GM19395 (cell line): ENCODE data around the gene ZNF710.
"Not testable (repeated sequence)": the region's sequence is repeated elsewhere in the genome, so short reads cannot be mapped to it uniquely, and the experiment has no call there.

Source experiments
- ATAC-seq: cut with Tn5 transposase; IDR thresholded peaks from one replicate; pipeline ENCODE4 v1.9.1; 2021; ENCODE audit warnings: mild to moderate bottlenecking, moderate library complexity; ENCODE audit not compliant: unreplicated experiment

The ZNF710 gene

GRCh38 chr15:90099868-90100831, 99.0 kb downstream of the ZNF710 start:
- no peak for ATAC-seq

GRCh38 chr15:90101130-90101968, 100.2 kb downstream of the ZNF710 start:
- ATAC-seq = no peak

- ATAC-seq = peak; percentile 52
These were observed 101.1 kb downstream of the ZNF710 start, which contains the start of gene IDH2 for GRCh38 chr15:90101969-90102890. Gene IDH2 (minus strand): TSS chr15:90102468. CDS start chr15:90102390, 78 bp downstream.

GRCh38 chr15:90103701-90104329, 102.7 kb downstream of the ZNF710 start:
- no peak for ATAC-seq

- ATAC-seq = no peak
These were observed 103.4 kb downstream of the ZNF710 start for GRCh38 chr15:90104551-90104950.

- ATAC-seq = no peak
These were observed 104.4 kb downstream of the ZNF710 start for GRCh38 chr15:90105521-90105920.

- ATAC-seq = no peak
These were observed 105.5 kb downstream of the ZNF710 start for GRCh38 chr15:90106522-90107117.

- not testable (repeated sequence) for ATAC-seq
These were observed 106.9 kb downstream of the ZNF710 start for GRCh38 chr15:90108038-90108437.

- ATAC-seq = not testable (repeated sequence)
These were observed 108.1 kb downstream of the ZNF710 start for GRCh38 chr15:90109163-90109751.

GRCh38 chr15:90113166-90113565, 112.0 kb downstream of the ZNF710 start:
- ATAC-seq = no peak

- no peak for ATAC-seq
These were observed 113.4 kb downstream of the ZNF710 start for GRCh38 chr15:90114451-90114901.

- ATAC-seq = no peak
These were observed 114.7 kb downstream of the ZNF710 start for GRCh38 chr15:90115783-90116182.

GRCh38 chr15:90119367-90119766, 118.2 kb downstream of the ZNF710 start:
- no peak for ATAC-seq

GRCh38 chr15:90121086-90121485, 120.0 kb downstream of the ZNF710 start:
- no peak for ATAC-seq

- ATAC-seq = no peak
These were observed 123.4 kb downstream of the ZNF710 start for GRCh38 chr15:90124507-90124906.

- no peak for ATAC-seq
These were observed 124.9 kb downstream of the ZNF710 start for GRCh38 chr15:90126022-90126421.

GRCh38 chr15:90126596-90127435, 125.7 kb downstream of the ZNF710 start:
- no peak for ATAC-seq

- no peak for ATAC-seq
These were observed 129.2 kb downstream of the ZNF710 start for GRCh38 chr15:90130291-90130690.
